Measurements from ENCODE around the gene TOMT. TPM values are rescaled to one million over a fixed set of nuclear protein-coding genes. Genes with fewer than 3 reads are reported as not detected.

Gene TOMT
- total and polyA plus RNA-seq, 2 experiments from 2014 or later = not detected

DNA sequence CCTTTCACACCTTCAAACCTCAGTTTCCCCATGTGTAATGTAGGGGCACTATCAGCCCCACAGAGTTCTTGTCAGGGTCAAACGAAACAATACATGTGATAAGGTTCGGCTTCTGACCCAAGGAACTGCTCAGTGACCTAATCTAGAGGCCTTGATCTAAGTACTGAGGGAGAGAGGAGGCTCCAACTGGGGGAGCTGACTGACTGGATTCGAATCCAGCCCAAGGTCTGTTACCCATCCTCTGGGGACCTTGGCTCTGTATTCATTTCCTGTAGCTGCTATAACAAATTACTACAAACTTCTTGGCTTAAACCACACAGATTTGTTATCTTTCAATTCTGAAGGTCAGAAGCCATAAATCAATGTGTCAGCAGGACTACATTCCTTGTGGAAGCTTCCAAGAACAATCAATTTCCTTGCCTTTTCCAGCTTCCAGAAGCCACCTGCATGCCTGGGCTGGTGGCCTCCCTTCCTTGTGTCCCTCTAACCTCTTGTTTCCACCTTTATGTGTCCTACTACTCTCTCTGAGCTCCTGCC is 17.5 kb downstream of the TOMT start:
- Histone ChIP-seq H3K27ac (ENCODE audit: low read depth) (no peak overlapping the region), H3K9me2 (ENCODE audit: insufficient read depth) (0 out of 2 replicates have a peak, but pooled peaks cover 3% of the 10 kb centered on the region), H3F3A (replicated peaks; ENCODE audit: low read depth) (no peaks in the 10 kb centered on the region), H3K4me1 (ENCODE audit: insufficient read depth) (no peaks in the 10 kb centered on the region), H3K4me2 (no peak overlapping the region), H3K27me3 (ENCODE audit: insufficient read depth) (no peaks in the 10 kb centered on the region), H4K20me1 (replicated peaks; ENCODE audit: insufficient read depth) (no peaks in the 10 kb centered on the region), H3K4me3 (no peak overlapping the region), H3K79me2 (replicated peaks; ENCODE audit: insufficient read depth) (no peaks in the 10 kb centered on the region), H3K36me3 (ENCODE audit: insufficient read depth) (no peaks in the 10 kb centered on the region; the same call in 1 of the 2 replicates), H2AFZ (no peak overlapping the region)
- peaks cover 8% of the 10 kb centered on the region for H3K27me3 Mint-ChIP-seq (ENCODE audit: insufficient read depth, low read depth, poor library complexity)
- TF ChIP-seq, protein P1, sequence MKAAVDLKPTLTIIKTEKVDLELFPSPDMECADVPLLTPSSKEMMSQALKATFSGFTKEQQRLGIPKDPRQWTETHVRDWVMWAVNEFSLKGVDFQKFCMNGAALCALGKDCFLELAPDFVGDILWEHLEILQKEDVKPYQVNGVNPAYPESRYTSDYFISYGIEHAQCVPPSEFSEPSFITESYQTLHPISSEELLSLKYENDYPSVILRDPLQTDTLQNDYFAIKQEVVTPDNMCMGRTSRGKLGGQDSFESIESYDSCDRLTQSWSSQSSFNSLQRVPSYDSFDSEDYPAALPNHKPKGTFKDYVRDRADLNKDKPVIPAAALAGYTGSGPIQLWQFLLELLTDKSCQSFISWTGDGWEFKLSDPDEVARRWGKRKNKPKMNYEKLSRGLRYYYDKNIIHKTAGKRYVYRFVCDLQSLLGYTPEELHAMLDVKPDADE (IDR thresholded peaks at IDR 0.05) = no peak
- TF ChIP-seq JUNB (IDR thresholded peaks at IDR 0.05; ENCODE audit: unreplicated experiment) (no peak), ZNF331 (CRISPR knock-in tag; IDR thresholded peaks at IDR 0.05; ENCODE audit: low read depth) (no peak), EZH2 (IDR thresholded peaks at IDR 0.05; ENCODE audit: low read depth, unreplicated experiment) (no peak), ZNF114 (CRISPR knock-in tag; IDR thresholded peaks at IDR 0.05) (no peak), POLR2AphosphoS5 (IDR thresholded peaks at IDR 0.05; ENCODE audit: low read depth) (no peak)
- TF ChIP-seq, protein P2, sequence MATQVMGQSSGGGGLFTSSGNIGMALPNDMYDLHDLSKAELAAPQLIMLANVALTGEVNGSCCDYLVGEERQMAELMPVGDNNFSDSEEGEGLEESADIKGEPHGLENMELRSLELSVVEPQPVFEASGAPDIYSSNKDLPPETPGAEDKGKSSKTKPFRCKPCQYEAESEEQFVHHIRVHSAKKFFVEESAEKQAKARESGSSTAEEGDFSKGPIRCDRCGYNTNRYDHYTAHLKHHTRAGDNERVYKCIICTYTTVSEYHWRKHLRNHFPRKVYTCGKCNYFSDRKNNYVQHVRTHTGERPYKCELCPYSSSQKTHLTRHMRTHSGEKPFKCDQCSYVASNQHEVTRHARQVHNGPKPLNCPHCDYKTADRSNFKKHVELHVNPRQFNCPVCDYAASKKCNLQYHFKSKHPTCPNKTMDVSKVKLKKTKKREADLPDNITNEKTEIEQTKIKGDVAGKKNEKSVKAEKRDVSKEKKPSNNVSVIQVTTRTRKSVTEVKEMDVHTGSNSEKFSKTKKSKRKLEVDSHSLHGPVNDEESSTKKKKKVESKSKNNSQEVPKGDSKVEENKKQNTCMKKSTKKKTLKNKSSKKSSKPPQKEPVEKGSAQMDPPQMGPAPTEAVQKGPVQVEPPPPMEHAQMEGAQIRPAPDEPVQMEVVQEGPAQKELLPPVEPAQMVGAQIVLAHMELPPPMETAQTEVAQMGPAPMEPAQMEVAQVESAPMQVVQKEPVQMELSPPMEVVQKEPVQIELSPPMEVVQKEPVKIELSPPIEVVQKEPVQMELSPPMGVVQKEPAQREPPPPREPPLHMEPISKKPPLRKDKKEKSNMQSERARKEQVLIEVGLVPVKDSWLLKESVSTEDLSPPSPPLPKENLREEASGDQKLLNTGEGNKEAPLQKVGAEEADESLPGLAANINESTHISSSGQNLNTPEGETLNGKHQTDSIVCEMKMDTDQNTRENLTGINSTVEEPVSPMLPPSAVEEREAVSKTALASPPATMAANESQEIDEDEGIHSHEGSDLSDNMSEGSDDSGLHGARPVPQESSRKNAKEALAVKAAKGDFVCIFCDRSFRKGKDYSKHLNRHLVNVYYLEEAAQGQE (IDR thresholded peaks at IDR 0.05; ENCODE audit: unreplicated experiment) = no peak
- TF ChIP-seq, protein P3, sequence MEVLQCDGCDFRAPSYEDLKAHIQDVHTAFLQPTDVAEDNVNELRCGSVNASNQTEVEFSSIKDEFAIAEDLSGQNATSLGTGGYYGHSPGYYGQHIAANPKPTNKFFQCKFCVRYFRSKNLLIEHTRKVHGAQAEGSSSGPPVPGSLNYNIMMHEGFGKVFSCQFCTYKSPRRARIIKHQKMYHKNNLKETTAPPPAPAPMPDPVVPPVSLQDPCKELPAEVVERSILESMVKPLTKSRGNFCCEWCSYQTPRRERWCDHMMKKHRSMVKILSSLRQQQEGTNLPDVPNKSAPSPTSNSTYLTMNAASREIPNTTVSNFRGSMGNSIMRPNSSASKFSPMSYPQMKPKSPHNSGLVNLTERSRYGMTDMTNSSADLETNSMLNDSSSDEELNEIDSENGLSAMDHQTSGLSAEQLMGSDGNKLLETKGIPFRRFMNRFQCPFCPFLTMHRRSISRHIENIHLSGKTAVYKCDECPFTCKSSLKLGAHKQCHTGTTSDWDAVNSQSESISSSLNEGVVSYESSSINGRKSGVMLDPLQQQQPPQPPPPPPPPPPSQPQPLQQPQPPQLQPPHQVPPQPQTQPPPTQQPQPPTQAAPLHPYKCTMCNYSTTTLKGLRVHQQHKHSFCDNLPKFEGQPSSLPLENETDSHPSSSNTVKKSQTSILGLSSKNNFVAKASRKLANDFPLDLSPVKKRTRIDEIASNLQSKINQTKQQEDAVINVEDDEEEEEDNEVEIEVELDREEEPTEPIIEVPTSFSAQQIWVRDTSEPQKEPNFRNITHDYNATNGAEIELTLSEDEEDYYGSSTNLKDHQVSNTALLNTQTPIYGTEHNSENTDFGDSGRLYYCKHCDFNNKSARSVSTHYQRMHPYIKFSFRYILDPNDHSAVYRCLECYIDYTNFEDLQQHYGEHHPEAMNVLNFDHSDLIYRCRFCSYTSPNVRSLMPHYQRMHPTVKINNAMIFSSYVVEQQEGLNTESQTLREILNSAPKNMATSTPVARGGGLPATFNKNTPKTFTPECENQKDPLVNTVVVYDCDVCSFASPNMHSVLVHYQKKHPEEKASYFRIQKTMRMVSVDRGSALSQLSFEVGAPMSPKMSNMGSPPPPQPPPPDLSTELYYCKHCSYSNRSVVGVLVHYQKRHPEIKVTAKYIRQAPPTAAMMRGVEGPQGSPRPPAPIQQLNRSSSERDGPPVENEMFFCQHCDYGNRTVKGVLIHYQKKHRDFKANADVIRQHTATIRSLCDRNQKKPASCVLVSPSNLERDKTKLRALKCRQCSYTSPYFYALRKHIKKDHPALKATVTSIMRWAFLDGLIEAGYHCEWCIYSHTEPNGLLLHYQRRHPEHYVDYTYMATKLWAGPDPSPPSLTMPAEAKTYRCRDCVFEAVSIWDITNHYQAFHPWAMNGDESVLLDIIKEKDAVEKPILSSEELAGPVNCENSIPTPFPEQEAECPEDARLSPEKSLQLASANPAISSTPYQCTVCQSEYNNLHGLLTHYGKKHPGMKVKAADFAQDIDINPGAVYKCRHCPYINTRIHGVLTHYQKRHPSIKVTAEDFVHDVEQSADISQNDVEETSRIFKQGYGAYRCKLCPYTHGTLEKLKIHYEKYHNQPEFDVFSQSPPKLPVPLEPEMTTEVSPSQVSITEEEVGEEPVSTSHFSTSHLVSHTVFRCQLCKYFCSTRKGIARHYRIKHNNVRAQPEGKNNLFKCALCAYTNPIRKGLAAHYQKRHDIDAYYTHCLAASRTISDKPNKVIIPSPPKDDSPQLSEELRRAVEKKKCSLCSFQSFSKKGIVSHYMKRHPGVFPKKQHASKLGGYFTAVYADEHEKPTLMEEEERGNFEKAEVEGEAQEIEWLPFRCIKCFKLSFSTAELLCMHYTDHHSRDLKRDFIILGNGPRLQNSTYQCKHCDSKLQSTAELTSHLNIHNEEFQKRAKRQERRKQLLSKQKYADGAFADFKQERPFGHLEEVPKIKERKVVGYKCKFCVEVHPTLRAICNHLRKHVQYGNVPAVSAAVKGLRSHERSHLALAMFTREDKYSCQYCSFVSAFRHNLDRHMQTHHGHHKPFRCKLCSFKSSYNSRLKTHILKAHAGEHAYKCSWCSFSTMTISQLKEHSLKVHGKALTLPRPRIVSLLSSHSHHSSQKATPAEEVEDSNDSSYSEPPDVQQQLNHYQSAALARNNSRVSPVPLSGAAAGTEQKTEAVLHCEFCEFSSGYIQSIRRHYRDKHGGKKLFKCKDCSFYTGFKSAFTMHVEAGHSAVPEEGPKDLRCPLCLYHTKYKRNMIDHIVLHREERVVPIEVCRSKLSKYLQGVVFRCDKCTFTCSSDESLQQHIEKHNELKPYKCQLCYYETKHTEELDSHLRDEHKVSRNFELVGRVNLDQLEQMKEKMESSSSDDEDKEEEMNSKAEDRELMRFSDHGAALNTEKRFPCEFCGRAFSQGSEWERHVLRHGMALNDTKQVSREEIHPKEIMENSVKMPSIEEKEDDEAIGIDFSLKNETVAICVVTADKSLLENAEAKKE (CRISPR knock-in tag; IDR thresholded peaks at IDR 0.05) = no peak
- no peak for ATAC-seq
- peaks cover 5% of the 10 kb centered on the region; the same call in 2 of the 3 replicates for H3K36me3 Mint-ChIP-seq (ENCODE audit: low read depth)
- no peak overlapping the region for H3K27ac Mint-ChIP-seq
- no peaks in the 10 kb centered on the region for H3K4me1 Mint-ChIP-seq
- no peak overlapping the region for H3K4me3 Mint-ChIP-seq
- peaks cover 34% of the 10 kb centered on the region for H3K9me3 Mint-ChIP-seq
- no peak for DNase-seq (ENCODE audit: low spot score)

Measured in GM23338 (cell line).